Mesenchymal stem cell (in vitro differentiated cells and primary cell): Measurements from ENCODE around the gene NFIB.

ENCODE experiments used
- DNase-seq: peaks from one replicate; pipeline ENCODE4 v3.0.0-alpha.2; 2013
- H2AFZ ChIP-seq: one replicate; pipeline ENCODE4 v1.6.1; 2013; ENCODE audit warnings: low read depth, mild to moderate bottlenecking, control low read depth, inconsistent platforms, low read length, moderate library complexity
- H2AK5ac ChIP-seq: 2 replicates; pipeline ENCODE4 v1.6.1; 2013; ENCODE audit warnings: low read length, moderate library complexity, mild to moderate bottlenecking, inconsistent platforms; ENCODE audit not compliant: severe bottlenecking
- H2BK120ac ChIP-seq: one replicate; pipeline ENCODE4 v1.6.1; 2013; ENCODE audit warnings: low read depth, mild to moderate bottlenecking, inconsistent platforms, low read length, moderate library complexity
- H2BK12ac ChIP-seq, 2 experiments: one replicate each; pipeline ENCODE4 v1.6.1; 2013; ENCODE audit warnings: inconsistent platforms in 2 of 2, low read length in 2 of 2, mild to moderate bottlenecking in 2 of 2, moderate library complexity in 2 of 2, control low read depth in 1 of 2
- H2BK15ac ChIP-seq: one replicate; pipeline ENCODE4 v1.6.1; 2013; ENCODE audit warnings: mild to moderate bottlenecking, low read depth, inconsistent platforms; ENCODE audit not compliant: poor library complexity, severe bottlenecking
- H2BK5ac ChIP-seq: 2 replicates; pipeline ENCODE4 v1.6.1; 2013; ENCODE audit warnings: low read depth, mild to moderate bottlenecking, low read length, control low read depth, inconsistent platforms; ENCODE audit not compliant: poor library complexity, severe bottlenecking
- H3K14ac ChIP-seq, 2 experiments: one replicate each; pipeline ENCODE4 v1.6.1; 2013; ENCODE audit warnings: inconsistent platforms in 2 of 2, low read length in 2 of 2, control low read depth in 1 of 2, mild to moderate bottlenecking in 1 of 2, moderate library complexity in 1 of 2
- H3K18ac ChIP-seq, 2 experiments: one replicate each; pipeline ENCODE4 v1.6.1; 2013; ENCODE audit warnings: inconsistent platforms in 2 of 2, low read length in 2 of 2, control low read depth in 1 of 2, low read depth in 1 of 2, mild to moderate bottlenecking in 1 of 2
- H3K23ac ChIP-seq, 2 experiments: one replicate each; pipeline ENCODE4 v1.6.1; 2013; ENCODE audit warnings: inconsistent platforms in 2 of 2, low read length in 2 of 2, mild to moderate bottlenecking in 2 of 2, moderate library complexity in 2 of 2, control low read depth in 1 of 2
- H3K27ac ChIP-seq: 2 replicates; pipeline ENCODE4 v1.5.1; 2013; ENCODE audit warnings: mild to moderate bottlenecking, moderate library complexity, low read length, control low read depth, inconsistent platforms; ENCODE audit not compliant: poor library complexity, severe bottlenecking
- H3K27me3 ChIP-seq, 2 experiments: 2 replicates each; pipeline versions ENCODE4 v1.6.1 to v1.7.0; 2013; ENCODE audit warnings: low read length in 2 of 2, mild to moderate bottlenecking in 2 of 2, moderate library complexity in 2 of 2, control low read depth in 1 of 2, inconsistent platforms in 1 of 2; ENCODE audit not compliant: control insufficient read depth in 1 of 2, insufficient read depth in 1 of 2
- H3K36me3 ChIP-seq, 2 experiments: 2 replicates each; pipeline versions ENCODE4 v1.6.1 to v1.7.0; 2013; ENCODE audit warnings: low read length in 2 of 2, control low read depth in 1 of 2, inconsistent platforms in 1 of 2, low read depth in 1 of 2, mild to moderate bottlenecking in 1 of 2; ENCODE audit not compliant: insufficient read depth in 2 of 2, control insufficient read depth in 1 of 2
- H3K4ac ChIP-seq, 2 experiments: one replicate each; pipeline ENCODE4 v1.6.1; 2013; ENCODE audit warnings: inconsistent platforms in 2 of 2, low read length in 2 of 2, mild to moderate bottlenecking in 2 of 2, moderate library complexity in 2 of 2, control low read depth in 1 of 2, low read depth in 1 of 2
- H3K4me1 ChIP-seq: 2 replicates; pipeline ENCODE4 v1.6.1; 2013; ENCODE audit warnings: low read depth, low read length, control low read depth; ENCODE audit not compliant: control insufficient read depth, insufficient read depth
- H3K4me2 ChIP-seq: 2 replicates; pipeline ENCODE4 v1.6.1; 2013; ENCODE audit warnings: low read length, mild to moderate bottlenecking, inconsistent platforms; ENCODE audit not compliant: poor library complexity, severe bottlenecking
- H3K4me3 ChIP-seq, 2 experiments: 2 replicates each; pipeline versions ENCODE4 v1.5.1 to v1.7.0; 2013; ENCODE audit warnings: low read length in 2 of 2, mild to moderate bottlenecking in 2 of 2, control low read depth in 1 of 2, low read depth in 1 of 2; ENCODE audit not compliant: insufficient read depth in 1 of 2
- H3K79me1 ChIP-seq: replicated peaks from 2 replicates; pipeline ENCODE4 v1.6.1; 2013; ENCODE audit warnings: mild to moderate bottlenecking, control low read depth, low read length, inconsistent platforms; ENCODE audit not compliant: poor library complexity, severe bottlenecking
- H3K9ac ChIP-seq: 2 replicates; pipeline ENCODE4 v1.7.0; 2013; ENCODE audit warnings: mild to moderate bottlenecking, low read length, moderate library complexity
- H3K9me3 ChIP-seq: 2 replicates; pipeline ENCODE4 v1.7.0; 2013; ENCODE audit warnings: mild to moderate bottlenecking, low read length; ENCODE audit not compliant: control insufficient read depth
- H4K8ac ChIP-seq: one replicate; pipeline ENCODE4 v1.6.1; 2013; ENCODE audit warnings: inconsistent platforms, mild to moderate bottlenecking, low read length, moderate library complexity
- H4K91ac ChIP-seq: one replicate; pipeline ENCODE4 v1.6.1; 2013; ENCODE audit warnings: mild to moderate bottlenecking, low read length, inconsistent platforms
- WGBS: methylation state at CpG from one replicate; pipeline ENCODE4 v1.1.7; 2013; ENCODE audit warnings: mixed read lengths; 5-methylcytosine and 5-hydroxymethylcytosine counted together

Gene NFIB

DNA sequence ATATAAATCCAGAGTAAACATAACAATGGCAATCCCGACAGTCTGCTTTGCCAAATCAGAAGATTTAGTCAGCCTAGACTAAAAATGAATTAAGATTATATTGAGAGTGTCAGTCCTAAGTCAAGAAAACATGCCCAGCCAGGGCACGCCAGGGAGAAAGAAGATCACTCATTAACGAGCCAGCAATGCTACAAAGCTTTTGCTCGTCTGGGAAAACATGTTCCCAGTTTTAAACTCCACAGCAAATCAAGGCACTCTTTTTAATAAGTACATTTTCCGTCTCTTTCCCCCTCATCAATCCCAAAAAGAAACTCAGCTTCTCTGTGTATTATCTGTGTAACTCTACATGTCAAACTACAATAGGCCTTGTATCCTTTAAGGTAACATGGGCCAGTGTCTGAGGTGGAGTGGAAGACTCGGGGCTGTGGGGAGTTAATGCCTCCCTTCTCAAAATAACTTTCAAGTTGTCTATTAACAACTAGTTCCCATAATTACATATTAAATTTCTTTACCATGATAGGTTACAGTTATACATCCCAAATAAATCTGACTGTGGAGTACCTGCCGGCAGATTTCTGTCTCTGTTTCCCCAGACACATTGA is 40.9 kb downstream of the NFIB start:
- peak overlapping the region; percentile 68 for H3K9ac ChIP-seq
- WGBS = 64% methylated on average over 5 of the region's 7 CpGs

DNA sequence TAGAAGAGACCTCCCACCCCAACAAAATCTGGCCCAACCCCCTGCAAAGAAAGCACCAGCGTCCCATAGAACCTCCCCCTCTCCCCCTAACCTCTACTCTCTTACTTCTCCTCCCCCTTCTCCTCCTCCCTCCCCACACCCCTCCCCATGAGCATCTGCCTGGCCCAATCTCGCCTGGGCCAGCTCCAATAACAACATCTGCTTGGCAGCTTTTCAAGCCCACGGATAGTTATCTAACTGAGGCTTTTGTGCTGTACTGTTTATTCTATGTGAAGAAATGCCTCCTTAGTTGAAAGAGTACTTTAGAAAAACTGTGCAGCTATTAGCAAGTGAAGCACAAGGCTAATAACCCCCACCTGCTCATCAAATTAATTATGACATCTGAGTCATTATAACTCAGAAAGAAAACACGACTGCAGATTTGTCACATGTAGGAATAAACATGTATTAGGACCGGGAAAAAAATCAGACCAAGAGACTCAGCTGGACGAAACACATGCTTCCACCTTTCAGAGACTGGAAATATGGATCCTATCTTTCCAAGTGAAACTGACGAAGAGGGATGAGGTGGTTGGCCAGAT is 42.8 kb downstream of the NFIB start:
- Histone ChIP-seq H2AK5ac (peak overlapping the region; percentile 53), H3K4me2 (peak overlapping the region; percentile 31), H3K18ac (no peak overlapping the region), H3K4ac (no peak overlapping the region), H2BK120ac (no peak overlapping the region), H2AFZ (no peak overlapping the region), H3K27me3 (no peaks in the 10 kb centered on the region), H4K8ac (no peak overlapping the region), H3K27ac (peak overlapping the region; percentile 71), H3K4me1 (peaks cover 5% of the 10 kb centered on the region), H3K4me3 (peak overlapping the region in 1 of 2 experiments; percentile 56), H3K14ac (no peak overlapping the region), H2BK5ac (no peak overlapping the region), H3K9me3 (no peaks in the 10 kb centered on the region), H4K91ac (no peak overlapping the region), H3K79me1 (peaks cover 4% of the 10 kb centered on the region), H3K9ac (peak overlapping the region; percentile 68), H3K23ac (no peak overlapping the region), H2BK12ac (no peak overlapping the region), H2BK15ac (no peak overlapping the region), H3K36me3 (no peaks in the 10 kb centered on the region)
- DNase-seq = peak; percentile 57
- WGBS = 35% methylated on average over 5 of the region's 7 CpGs

More for the DNA sequence above, 40.9 kb downstream of the NFIB start:
- Histone ChIP-seq H4K8ac (no peak overlapping the region), H3K27me3 (no peaks in the 10 kb centered on the region), H3K4me2 (peak overlapping the region; percentile 68), H3K4me3 (peak overlapping the region in 1 of 2 experiments; percentile 22), H3K23ac (no peak overlapping the region), H3K36me3 (no peaks in the 10 kb centered on the region), H3K14ac (no peak overlapping the region), H2BK5ac (peak overlapping the region; percentile 89), H3K4ac (no peak overlapping the region), H3K18ac (peak overlapping the region in 1 of 2 experiments; percentile 49), H2BK12ac (no peak overlapping the region), H3K9me3 (no peaks in the 10 kb centered on the region), H4K91ac (no peak overlapping the region), H3K79me1 (peaks cover 2% of the 10 kb centered on the region), H3K4me1 (peaks cover 7% of the 10 kb centered on the region), H3K27ac (peak overlapping the region; percentile 92), H2BK15ac (no peak overlapping the region), H2AFZ (no peak overlapping the region), H2AK5ac (no peak overlapping the region), H2BK120ac (no peak overlapping the region)
- no peak for DNase-seq

DNA sequence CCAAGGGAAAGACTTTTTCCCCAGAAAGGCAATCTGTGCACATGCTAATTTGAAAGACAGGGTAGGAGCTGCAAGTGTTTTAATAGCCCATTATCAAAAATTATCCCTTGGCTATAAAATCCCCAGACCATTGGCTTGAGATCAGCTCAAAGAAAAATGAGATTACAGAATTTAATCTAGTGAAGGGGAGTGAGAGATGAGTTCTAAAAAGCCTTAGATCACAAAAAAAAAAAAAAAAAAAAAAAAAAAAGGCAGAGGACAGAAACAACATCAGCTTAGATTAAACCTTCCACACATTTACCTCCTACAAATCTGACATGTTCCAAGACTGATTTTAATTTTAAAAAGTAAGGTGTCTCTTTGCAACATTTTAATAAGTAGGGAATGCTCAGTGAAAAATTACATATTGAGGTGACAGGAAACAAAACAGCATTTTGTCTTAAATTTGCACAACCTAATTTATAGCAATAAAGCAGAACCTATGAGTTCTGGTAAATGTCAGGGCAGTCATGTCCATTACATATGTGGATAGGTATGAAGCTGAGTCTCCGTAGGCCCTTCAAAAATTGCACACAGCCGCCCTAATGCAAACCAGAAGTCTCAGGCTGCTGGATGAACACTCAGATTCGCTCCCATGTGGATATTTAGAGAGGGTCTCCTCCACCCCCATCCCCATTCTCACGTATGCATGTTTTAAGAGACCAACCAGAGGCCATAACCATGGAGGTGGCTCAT is 43.4 kb downstream of the NFIB start:
- no peak overlapping the region for H3K14ac ChIP-seq
- no peaks in the 10 kb centered on the region for H3K27me3 ChIP-seq
- H2BK15ac ChIP-seq = no peak overlapping the region
- H3K27ac ChIP-seq = peak overlapping the region; percentile 57
- no peak overlapping the region for H2BK5ac ChIP-seq
- peak overlapping the region in 1 of 2 experiments; percentile 50 for H3K4me3 ChIP-seq
- no peak overlapping the region for H4K8ac ChIP-seq
- H3K9ac ChIP-seq = peak overlapping the region; percentile 19
- no peaks in the 10 kb centered on the region for H3K9me3 ChIP-seq
- peaks cover 4% of the 10 kb centered on the region for H3K79me1 ChIP-seq
- H3K18ac ChIP-seq = no peak overlapping the region
- no peak overlapping the region for H3K4ac ChIP-seq
- peak overlapping the region; percentile 2 for H3K4me2 ChIP-seq
- no peak overlapping the region for H2BK12ac ChIP-seq
- DNase-seq = peak; percentile 49
- no peak overlapping the region for H2BK120ac ChIP-seq
- peak overlapping the region; percentile 10 for H2AK5ac ChIP-seq
- H3K36me3 ChIP-seq = no peaks in the 10 kb centered on the region
- no peak overlapping the region for H3K23ac ChIP-seq
- H4K91ac ChIP-seq = no peak overlapping the region
- WGBS = 35% methylated on average over 4 of the region's 4 CpGs
- no peak overlapping the region for H2AFZ ChIP-seq
- H3K4me1 ChIP-seq = peaks cover 5% of the 10 kb centered on the region

DNA sequence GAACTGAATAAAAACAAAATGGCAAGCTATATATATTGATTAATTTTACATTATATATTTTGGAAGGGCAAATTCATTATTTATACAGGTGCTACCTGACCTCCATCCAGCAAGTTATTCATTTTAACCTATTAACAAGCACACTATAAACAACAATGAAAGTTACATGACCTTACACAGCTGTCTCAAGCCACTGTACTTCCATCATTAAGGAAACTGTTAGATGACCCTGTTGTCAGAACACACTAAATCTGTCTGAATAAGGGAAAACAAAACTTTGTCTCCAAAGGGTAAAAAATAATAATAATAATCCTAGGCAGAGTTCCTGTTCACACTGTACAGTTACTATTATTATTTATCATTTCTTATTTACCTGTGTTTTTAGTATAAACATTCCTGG is 44.0 kb downstream of the NFIB start:
- no peak overlapping the region for H2AK5ac ChIP-seq
- H3K79me1 ChIP-seq = peaks cover 2% of the 10 kb centered on the region
- H4K8ac ChIP-seq = no peak overlapping the region
- H2BK12ac ChIP-seq = no peak overlapping the region
- no peaks in the 10 kb centered on the region for H3K36me3 ChIP-seq
- no peak overlapping the region for H2AFZ ChIP-seq
- no peak overlapping the region for H3K23ac ChIP-seq
- H3K4me1 ChIP-seq = peaks cover 5% of the 10 kb centered on the region
- no peak overlapping the region for H3K4ac ChIP-seq
- H2BK5ac ChIP-seq = no peak overlapping the region
- no peaks in the 10 kb centered on the region for H3K27me3 ChIP-seq
- H3K18ac ChIP-seq = no peak overlapping the region
- no peak overlapping the region for H2BK15ac ChIP-seq
- H2BK120ac ChIP-seq = no peak overlapping the region
- no peak overlapping the region for H4K91ac ChIP-seq
- H3K27ac ChIP-seq = no peak overlapping the region
- H3K4me2 ChIP-seq = no peak overlapping the region
- H3K9me3 ChIP-seq = no peaks in the 10 kb centered on the region
- H3K14ac ChIP-seq = no peak overlapping the region
- H3K9ac ChIP-seq = peak overlapping the region; percentile 19
- H3K4me3 ChIP-seq = no peak overlapping the region
- no peak for DNase-seq
